SK-N-SH (cell line): ENCODE results near the gene EPHB2. TPM values are rescaled to one million over a fixed set of nuclear protein-coding genes. Genes with fewer than 3 reads are reported as not detected.

Source experiments
- CTCF ChIA-PET: fragments of 300-600, 350-600 bp; formaldehyde crosslinking; extraction: SDS; loops from one replicate; lab custom pipeline; 2021; lab: Yijun Ruan, JAX
- POLR2A ChIA-PET: fragments of 350-600 bp; sonication (Branson Sonifier 250); formaldehyde crosslinking; extraction: SDS; loops from one replicate; lab custom pipeline; 2020; ENCODE audit warnings: antibody characterized with exemption, inconsistent platforms; lab: Yijun Ruan, JAX
- DNase-seq: peaks from one replicate; pipeline ENCODE4 v3.0.0; 2012
- H2AFZ ChIP-seq: fragments of 200-600 bp; sonication (generic); 2 replicates; pipeline ENCODE4 v1.8.1; 2016; ENCODE audit warnings: antibody characterized with exemption, mild to moderate bottlenecking, low read depth
- H3F3A ChIP-seq: fragments of 200-600 bp; sonication (generic); replicated peaks from 2 replicates; pipeline ENCODE3; 2016; ENCODE audit warnings: antibody characterized with exemption, mild to moderate bottlenecking; ENCODE audit not compliant: insufficient read depth
- H3K27ac ChIP-seq, 2 experiments: fragments of 200-500 bp in 1 of 2; fragments of 200-600 bp in 1 of 2; sonication (Bioruptor generic) in 1 of 2; sonication (generic), shearing (Covaris generic) in 1 of 2; 2 replicates each; pipeline versions ENCODE4 v1.5.1 to v1.6.1; 2014 to 2016; ENCODE audit warnings: low read depth in 2 of 2, inconsistent platforms in 1 of 2, low read length in 1 of 2, mild to moderate bottlenecking in 1 of 2, mixed read lengths in 1 of 2
- H3K27me3 ChIP-seq: fragments of 200-600 bp; sonication (generic), shearing (Covaris generic); 2 replicates; pipeline ENCODE4 v1.6.1; 2016; ENCODE audit warnings: mixed run types; ENCODE audit not compliant: insufficient read depth
- H3K36me3 ChIP-seq, 2 experiments: fragments of 200-500 bp in 1 of 2; fragments of 200-600 bp in 1 of 2; sonication (Bioruptor generic) in 1 of 2; sonication (generic) in 1 of 2; replicated peaks in 1 of 2; 2 replicates each; pipeline versions ENCODE3 to v1.5.1; 2014 to 2016; ENCODE audit warnings: low read length in 1 of 2, mild to moderate bottlenecking in 1 of 2; ENCODE audit not compliant: insufficient read depth in 2 of 2, control insufficient read depth in 1 of 2
- H3K4me1 ChIP-seq, 2 experiments: fragments of 200-500 bp in 1 of 2; fragments of 200-600 bp in 1 of 2; sonication (Bioruptor generic) in 1 of 2; sonication (generic), shearing (Covaris generic) in 1 of 2; 2 replicates each; pipeline versions ENCODE4 v1.5.1 to v1.6.1; 2014 to 2016; ENCODE audit warnings: low read depth in 1 of 2, low read length in 1 of 2, mixed run types in 1 of 2; ENCODE audit not compliant: insufficient read depth in 2 of 2, control insufficient read depth in 1 of 2
- H3K4me2 ChIP-seq: fragments of 200-600 bp; sonication (generic), shearing (Covaris generic); 2 replicates; pipeline ENCODE4 v1.6.1; 2017; ENCODE audit warnings: mixed run types
- H3K4me3 ChIP-seq, 2 experiments: fragments of 200-500 bp in 1 of 2; fragments of 200-600 bp in 1 of 2; sonication (Bioruptor generic) in 1 of 2; sonication (generic), shearing (Covaris generic) in 1 of 2; 2 replicates each; pipeline versions ENCODE4 v1.5.1 to v1.8.1; 2014 to 2016; ENCODE audit warnings: low read depth in 2 of 2, inconsistent platforms in 1 of 2, low read length in 1 of 2, mild to moderate bottlenecking in 1 of 2, mixed read lengths in 1 of 2, moderate library complexity in 1 of 2
- H3K79me2 ChIP-seq: fragments of 200-600 bp; sonication (generic); 2 replicates; pipeline ENCODE4 v1.8.1; 2017; ENCODE audit warnings: mild to moderate bottlenecking; ENCODE audit not compliant: insufficient read depth
- H3K9ac ChIP-seq: fragments of 200-600 bp; sonication (generic); 2 replicates; pipeline ENCODE4 v1.6.1; 2017; ENCODE audit warnings: mixed run types
- H3K9me2 ChIP-seq: fragments of 200-600 bp; sonication (generic); 2 replicates; pipeline ENCODE4 v1.6.1; 2017; ENCODE audit warnings: mixed run types
- H3K9me3 ChIP-seq: fragments of 200-600 bp; sonication (generic); 2 replicates; pipeline ENCODE4 v1.6.1; 2017; ENCODE audit warnings: mixed run types, mild to moderate bottlenecking, moderate library complexity
- H4K20me1 ChIP-seq: fragments of 200-600 bp; sonication (generic); 2 replicates; pipeline ENCODE4 v1.6.1; 2017; ENCODE audit warnings: mild to moderate bottlenecking, mixed run types; ENCODE audit not compliant: insufficient read depth
- CHD2 ChIP-seq: fragments of 150-350 bp; IDR thresholded peaks from 2 replicates; pipeline ENCODE4 v1.6.1; 2018; ENCODE audit warnings: low read length; ENCODE audit not compliant: partially characterized antibody
- CTCF ChIP-seq: fragments of 200-600 bp; sonication (generic); IDR thresholded peaks from 2 replicates; pipeline ENCODE4 v1.6.1; 2017; ENCODE audit warnings: antibody characterized with exemption, mild to moderate bottlenecking, moderate library complexity
- EP300 ChIP-seq, 2 experiments: IDR thresholded peaks; 2 replicates each; pipeline versions ENCODE4 v1.4.0 to v1.6.1; 2012; ENCODE audit warnings: borderline replicate concordance in 1 of 2, low read depth in 1 of 2, low read length in 1 of 2
- FOSL2 ChIP-seq: IDR thresholded peaks from 2 replicates; pipeline ENCODE4 v1.4.0; 2012; ENCODE audit warnings: low read depth, mild to moderate bottlenecking, moderate library complexity, borderline replicate concordance
- GABPA ChIP-seq: IDR thresholded peaks from 2 replicates; pipeline ENCODE4 v1.4.0; 2012; ENCODE audit warnings: low read depth, mild to moderate bottlenecking
- IRF3 ChIP-seq: fragments of 150-350 bp; IDR thresholded peaks from 2 replicates; pipeline ENCODE4 v1.6.1; 2016; ENCODE audit warnings: mild to moderate bottlenecking, low read depth, low read length
- JUND ChIP-seq: IDR thresholded peaks from 2 replicates; pipeline ENCODE4 v1.4.0; 2012
- MXI1 ChIP-seq: IDR thresholded peaks from 2 replicates; pipeline ENCODE4 v1.6.1; 2012; ENCODE audit warnings: mild to moderate bottlenecking, low read depth, low read length, improper control_type of control experiment
- NFIC ChIP-seq: IDR thresholded peaks from 2 replicates; pipeline ENCODE4 v1.4.0; 2012; ENCODE audit warnings: borderline replicate concordance
- NRF1 ChIP-seq: IDR thresholded peaks from 2 replicates; pipeline ENCODE4 v1.6.1; 2012; ENCODE audit warnings: low read depth, mild to moderate bottlenecking, low read length
- POLR2AphosphoS5 ChIP-seq: IDR thresholded peaks from 2 replicates; pipeline ENCODE4 v1.6.1; 2012; ENCODE audit warnings: low read depth, low read length
- RAD21 ChIP-seq: IDR thresholded peaks from 2 replicates; pipeline ENCODE4 v1.6.1; 2012; ENCODE audit warnings: mild to moderate bottlenecking, low read length
- RFX5 ChIP-seq: IDR thresholded peaks from 2 replicates; pipeline ENCODE4 v1.6.1; 2012; ENCODE audit warnings: mild to moderate bottlenecking, improper control_type of control experiment, low read length
- RXRA ChIP-seq: IDR thresholded peaks from 2 replicates; pipeline ENCODE4 v1.4.0; 2012; ENCODE audit warnings: low read depth, mild to moderate bottlenecking, borderline replicate concordance
- TCF12 ChIP-seq: IDR thresholded peaks from 2 replicates; pipeline ENCODE4 v1.4.0; 2012
- TEAD4 ChIP-seq: IDR thresholded peaks from 2 replicates; pipeline ENCODE4 v1.4.0; 2012; ENCODE audit warnings: mild to moderate bottlenecking, borderline replicate concordance; ENCODE audit not compliant: insufficient read depth
- YY1 ChIP-seq: IDR thresholded peaks from 2 replicates; pipeline ENCODE4 v1.4.0; 2012; ENCODE audit warnings: low read depth, mild to moderate bottlenecking
- WGBS: methylation state at CpG from one replicate; pipeline ENCODE4 v1.1.6; 2017; ENCODE audit warnings: low lambda C conversion rate; 5-methylcytosine and 5-hydroxymethylcytosine counted together
- polyA plus RNA-seq, 3 experiments: library from polyadenylated mRNA; depleted of rRNA; stranded (reverse); fragments of >200 nt; gene quantifications; 2 replicates each; pipeline ENCODE4 v1.2.3, GENCODE V29; 2012
- TF ChIP-seq, protein P1 (sequence below): fragments of 150-350 bp; IDR thresholded peaks from 2 replicates; pipeline ENCODE4 v1.6.1; 2017; ENCODE audit warnings: antibody characterized with exemption, low read length, low read depth, borderline replicate concordance
- TF ChIP-seq, protein P2 (sequence below): IDR thresholded peaks from 2 replicates; pipeline ENCODE4; 2012

The EPHB2 gene
- polyA plus RNA-seq, 1 of the 3 experiments (the other 2 are of a cell fraction), result 25.2 TPM

DNA sequence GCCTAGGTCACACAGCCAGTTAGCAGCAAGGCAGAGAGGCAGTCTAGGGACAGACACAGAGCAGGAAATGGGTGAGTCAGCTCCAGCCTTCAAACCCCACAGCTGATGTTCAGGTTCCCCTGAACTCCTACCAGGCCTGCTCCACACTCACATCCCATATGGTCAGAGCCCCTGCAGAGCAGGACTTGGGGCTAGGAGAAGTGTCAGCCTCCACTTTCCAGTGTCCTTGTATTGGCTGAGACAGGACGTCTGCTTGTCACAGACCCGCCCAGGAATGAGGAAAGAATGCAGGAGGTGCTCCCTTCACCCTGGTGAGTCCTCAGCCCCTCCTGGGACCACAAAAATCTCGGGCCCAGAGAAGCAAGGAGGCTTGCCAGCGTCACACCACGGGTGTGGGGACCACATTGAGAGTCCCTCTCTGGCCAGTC lies 169.5 kb downstream of the EPHB2 start:
- H3K79me2 ChIP-seq, result no peaks in the 10 kb centered on the region
- POLR2A ChIA-PET, result no interaction called here
- H3K4me3 ChIP-seq, result no peak overlapping the region
- H2AFZ ChIP-seq, result no peak overlapping the region
- H3K4me2 ChIP-seq, result 0 out of 2 replicates have a peak overlapping the region, but pooled peaks have one; percentile 3
- no peak overlapping the region for H3K9ac ChIP-seq
- H3K27ac ChIP-seq, result peak overlapping the region in 1 of 2 experiments; percentile 15; a peak in 1 of 4 replicates
- no peaks in the 10 kb centered on the region for H3K27me3 ChIP-seq
- peaks cover 0 to 8% of the 10 kb centered on the region in 2 experiments; a peak in 3 of 4 replicates for H3K4me1 ChIP-seq
- TF ChIP-seq NRF1 (no peak), FOSL2 (peak; percentile 28; the same call in 1 of the 2 replicates), CHD2 (no peak), NFIC (no peak), RAD21 (no peak), JUND (no peak; the same call in 1 of the 2 replicates), IRF3 (no peak), YY1 (no peak), RFX5 (no peak), TEAD4 (no peak), TCF12 (peak; percentile 50; the same call in 1 of the 2 replicates)
- TF ChIP-seq, protein P1, sequence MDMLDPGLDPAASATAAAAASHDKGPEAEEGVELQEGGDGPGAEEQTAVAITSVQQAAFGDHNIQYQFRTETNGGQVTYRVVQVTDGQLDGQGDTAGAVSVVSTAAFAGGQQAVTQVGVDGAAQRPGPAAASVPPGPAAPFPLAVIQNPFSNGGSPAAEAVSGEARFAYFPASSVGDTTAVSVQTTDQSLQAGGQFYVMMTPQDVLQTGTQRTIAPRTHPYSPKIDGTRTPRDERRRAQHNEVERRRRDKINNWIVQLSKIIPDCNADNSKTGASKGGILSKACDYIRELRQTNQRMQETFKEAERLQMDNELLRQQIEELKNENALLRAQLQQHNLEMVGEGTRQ, result no peak
- no peaks in the 10 kb centered on the region for H3F3A ChIP-seq
- H3K36me3 ChIP-seq, result peaks cover 0 to 4% of the 10 kb centered on the region in 2 experiments
- CTCF ChIA-PET, result interaction anchor here (2.6 kb wide), 1 partner anchor 18 kb away, joined by 13 read pairs; no protein-coding TSS in a partner anchor
- H3K9me2 ChIP-seq, result no peaks in the 10 kb centered on the region
- no peaks in the 10 kb centered on the region for H3K9me3 ChIP-seq
- DNase-seq, result no peak
- 96% methylated on average over 5 of the region's 5 CpGs for WGBS
- no peaks in the 10 kb centered on the region for H4K20me1 ChIP-seq

DNA sequence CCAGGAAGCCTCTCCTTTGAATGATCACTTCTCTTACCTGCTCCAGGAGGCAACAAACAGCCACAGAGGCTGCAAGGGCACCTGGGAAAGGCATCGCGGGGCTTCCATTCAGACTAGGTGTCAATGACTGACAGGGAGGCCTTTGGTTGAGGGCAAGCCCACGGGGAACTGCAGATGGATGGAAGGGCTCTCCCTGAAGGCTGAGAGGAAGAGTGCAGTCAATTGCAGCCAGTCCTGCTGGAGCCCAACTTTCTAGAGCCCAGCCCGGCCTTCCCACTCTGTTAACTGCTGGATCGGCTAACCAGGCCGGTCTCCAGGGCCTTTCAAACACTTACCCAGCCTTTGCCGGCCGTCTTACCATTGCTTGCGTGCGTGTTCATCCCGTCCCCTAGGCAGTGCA lies 172.8 kb downstream of the EPHB2 start:
- Histone ChIP-seq H3K4me1 (peaks cover 0 to 17% of the 10 kb centered on the region in 2 experiments; a peak in 3 of 4 replicates), H3K27ac (no peak overlapping the region), H3K79me2 (no peaks in the 10 kb centered on the region), H3K9me2 (no peaks in the 10 kb centered on the region), H3K4me2 (no peak overlapping the region), H3K36me3 (peaks cover 0 to 4% of the 10 kb centered on the region in 2 experiments), H2AFZ (no peak overlapping the region), H3K27me3 (no peaks in the 10 kb centered on the region), H3K9ac (no peak overlapping the region), H4K20me1 (no peaks in the 10 kb centered on the region), H3K9me3 (no peaks in the 10 kb centered on the region), H3K4me3 (no peak overlapping the region), H3F3A (no peaks in the 10 kb centered on the region)
- POLR2A ChIA-PET, result no interaction called here
- no peak for TF ChIP-seq GABPA
- TF ChIP-seq MXI1, result no peak
- TF ChIP-seq, protein P2, sequence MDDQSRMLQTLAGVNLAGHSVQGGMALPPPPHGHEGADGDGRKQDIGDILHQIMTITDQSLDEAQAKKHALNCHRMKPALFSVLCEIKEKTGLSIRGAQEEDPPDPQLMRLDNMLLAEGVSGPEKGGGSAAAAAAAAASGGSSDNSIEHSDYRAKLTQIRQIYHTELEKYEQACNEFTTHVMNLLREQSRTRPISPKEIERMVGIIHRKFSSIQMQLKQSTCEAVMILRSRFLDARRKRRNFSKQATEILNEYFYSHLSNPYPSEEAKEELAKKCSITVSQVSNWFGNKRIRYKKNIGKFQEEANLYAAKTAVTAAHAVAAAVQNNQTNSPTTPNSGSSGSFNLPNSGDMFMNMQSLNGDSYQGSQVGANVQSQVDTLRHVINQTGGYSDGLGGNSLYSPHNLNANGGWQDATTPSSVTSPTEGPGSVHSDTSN, result no peak
- no peak for TF ChIP-seq YY1
- no peak for TF ChIP-seq EP300 (IDR thresholded peaks at IDR 0.05; ENCODE audit: borderline replicate concordance in 1 of 2, low read depth in 1 of 2, low read length in 1 of 2)
- TF ChIP-seq CTCF, result no peak
- TF ChIP-seq RXRA, result no peak
- TF ChIP-seq TCF12, result no peak
- no peak for TF ChIP-seq CHD2
- TF ChIP-seq, protein P1, result no peak
- no peak for TF ChIP-seq POLR2AphosphoS5
- no peak for TF ChIP-seq JUND
- DNase-seq, result no peak
- CTCF ChIA-PET, result interaction anchor here (1.7 kb wide), 1 partner anchor 21 kb away, joined by 4 read pairs; no protein-coding TSS in a partner anchor
- 92% methylated on average over 11 of the region's 11 CpGs for WGBS
